HG02870 (cell line): ENCODE data around the gene NHERF1.

ENCODE experiments used
- ATAC-seq: cut with Tn5 transposase; IDR thresholded peaks from one replicate; pipeline ENCODE4 v1.9.1; 2021; ENCODE audit warnings: mild to moderate bottlenecking, moderate library complexity; ENCODE audit not compliant: unreplicated experiment

Gene NHERF1

GRCh38 chr17:74807441-74807840, 59.0 kb downstream of the NHERF1 start:
- ATAC-seq: no peak

GRCh38 chr17:74807925-74808324, 59.5 kb downstream of the NHERF1 start:
- no peak for ATAC-seq

- no peak for ATAC-seq
These were observed 60.4 kb downstream of the NHERF1 start for GRCh38 chr17:74808714-74809430.

GRCh38 chr17:74810699-74811485, 62.5 kb downstream of the NHERF1 start:
- ATAC-seq: no peak

- no peak for ATAC-seq
These were observed 63.9 kb downstream of the NHERF1 start for GRCh38 chr17:74812109-74813009.

- no peak for ATAC-seq
These were observed 66.0 kb downstream of the NHERF1 start for GRCh38 chr17:74814453-74814852.

- no peak for ATAC-seq
These were observed 66.6 kb downstream of the NHERF1 start for GRCh38 chr17:74815067-74815466.

GRCh38 chr17:74815550-74816370, 67.3 kb downstream of the NHERF1 start:
- no peak for ATAC-seq

- no peak for ATAC-seq
These were observed 68.6 kb downstream of the NHERF1 start for GRCh38 chr17:74816905-74817620.

- ATAC-seq: no peak
These were observed 70.0 kb downstream of the NHERF1 start for GRCh38 chr17:74818291-74818938.
